GM21723 (cell line): ENCODE data around the gene SMU1.
"Not testable (repeated sequence)": the region's sequence is repeated elsewhere in the genome, so short reads cannot be mapped to it uniquely, and the experiment has no call there.

ENCODE experiments used
- ATAC-seq: cut with Tn5 transposase; IDR thresholded peaks from one replicate; pipeline ENCODE4 v1.9.1; 2021; ENCODE audit warnings: mild to moderate bottlenecking, moderate library complexity; ENCODE audit not compliant: unreplicated experiment

Gene SMU1

DNA sequence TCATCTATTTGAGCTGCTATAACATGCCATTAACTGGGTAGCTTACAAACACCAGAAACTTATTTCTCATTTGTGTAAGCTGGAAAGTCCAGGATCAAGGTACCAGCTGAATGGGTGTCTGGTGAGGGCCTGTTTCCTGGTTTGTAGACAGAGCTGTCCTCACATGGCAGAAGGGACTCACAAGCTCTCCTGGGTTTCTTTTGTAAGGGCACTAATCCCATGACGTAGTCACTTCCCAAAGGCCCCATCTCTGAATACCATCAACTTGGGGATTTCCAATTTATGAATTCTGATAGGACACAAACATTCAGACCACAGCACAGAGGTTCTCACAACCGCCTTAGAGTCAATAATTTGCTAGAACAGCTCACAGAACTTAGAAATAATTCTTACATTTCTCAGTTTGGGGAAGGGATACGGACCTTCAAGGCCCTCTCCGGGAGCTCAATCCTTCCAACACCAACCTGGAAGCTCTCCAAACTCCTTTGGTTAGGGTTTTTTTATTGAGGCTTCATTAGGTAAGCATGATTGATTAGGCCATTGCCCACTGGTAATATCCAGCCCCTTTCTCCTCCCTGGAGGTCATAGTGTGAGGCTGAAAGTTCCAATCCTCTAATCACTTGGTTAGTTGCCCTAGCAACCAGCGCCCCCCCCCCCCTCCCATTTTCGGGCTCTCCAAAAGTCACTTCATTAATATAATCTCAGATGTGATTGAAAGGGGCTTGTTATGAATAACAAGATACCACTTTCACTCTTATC is 59.0 kb downstream of the SMU1 start:
- ATAC-seq = no peak

DNA sequence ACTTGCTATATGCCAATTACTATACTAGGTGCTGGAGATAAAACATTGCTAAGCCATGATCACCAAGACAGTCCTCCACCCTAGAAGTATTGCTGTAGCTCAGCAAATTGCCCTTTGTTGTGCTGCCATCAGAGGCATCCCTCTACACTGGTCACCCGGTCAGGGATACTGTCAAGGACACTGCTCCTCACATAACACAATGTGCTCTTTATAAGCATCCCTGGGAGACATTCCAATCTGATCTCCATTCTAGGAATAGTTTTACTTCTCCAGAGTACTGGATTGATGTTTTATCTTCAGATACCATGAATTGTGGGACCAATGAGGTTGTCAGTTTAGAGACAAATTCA is 61.8 kb downstream of the SMU1 start:
- ATAC-seq = no peak

DNA sequence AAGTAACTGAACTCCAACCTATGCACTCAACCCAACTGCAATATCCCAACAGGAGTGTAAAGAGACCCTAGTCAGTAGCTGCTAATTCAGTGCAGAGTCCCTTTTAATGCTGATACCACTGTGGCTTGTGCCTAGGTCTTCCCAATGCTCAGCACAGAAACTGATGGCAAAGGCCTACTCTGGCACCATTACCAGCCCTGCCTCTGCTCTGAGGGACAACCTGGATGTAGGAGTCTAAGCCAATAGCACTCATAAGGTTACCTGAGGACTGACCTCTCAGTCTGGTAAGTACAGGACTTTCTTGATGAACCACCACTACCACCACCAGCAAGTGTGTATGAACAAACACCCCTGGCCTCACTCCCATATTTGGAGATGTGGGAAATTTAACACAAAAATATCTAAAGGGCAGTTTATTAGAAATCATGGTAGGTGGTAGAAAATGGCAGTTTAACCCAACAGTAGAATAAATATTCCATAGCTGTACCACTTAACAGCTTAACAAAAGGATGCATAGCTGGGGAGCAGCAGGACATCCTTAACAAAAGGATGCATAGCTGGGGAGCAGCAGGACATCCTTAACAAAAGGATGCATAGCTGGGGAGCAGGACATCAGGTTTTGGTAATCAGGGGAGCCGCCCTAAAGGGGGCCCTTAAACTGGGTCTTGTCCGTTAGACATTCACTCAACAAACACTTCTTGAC is 62.4 kb downstream of the SMU1 start:
- no peak for ATAC-seq

DNA sequence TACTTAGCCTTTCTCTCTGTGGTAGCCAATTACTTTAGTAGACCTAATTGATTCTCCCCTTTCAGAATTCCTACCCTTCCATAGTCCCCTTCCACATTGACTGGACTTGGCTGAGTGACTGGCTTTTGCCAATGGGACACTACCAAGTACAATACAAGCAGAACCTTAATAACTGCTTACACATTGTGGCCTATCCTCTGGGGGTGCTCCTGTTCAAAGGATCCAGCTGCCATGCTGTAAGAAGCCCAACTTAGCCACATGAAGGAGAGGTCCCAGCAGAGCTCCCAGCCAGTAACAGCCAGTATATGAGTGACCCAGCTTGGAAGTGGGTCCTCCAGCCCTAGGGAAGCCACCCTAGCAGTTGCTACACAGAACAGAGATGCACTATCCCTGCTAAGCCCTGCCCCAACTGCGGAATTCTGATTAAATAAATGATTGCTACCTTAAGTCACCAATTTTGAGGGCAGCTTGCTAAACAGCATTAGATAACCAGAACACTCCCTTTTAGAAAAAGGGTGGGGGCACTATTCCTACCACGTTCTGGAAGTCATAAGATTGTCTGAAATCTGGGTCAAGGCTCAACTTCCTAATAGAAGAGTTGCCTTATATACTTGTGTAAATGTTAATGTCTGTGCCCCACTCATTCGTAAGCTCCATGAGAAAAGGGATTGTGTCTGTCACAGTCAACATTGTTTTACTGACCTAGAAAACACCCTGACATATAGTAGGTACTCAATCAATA is 64.0 kb downstream of the SMU1 start:
- ATAC-seq = no peak

DNA sequence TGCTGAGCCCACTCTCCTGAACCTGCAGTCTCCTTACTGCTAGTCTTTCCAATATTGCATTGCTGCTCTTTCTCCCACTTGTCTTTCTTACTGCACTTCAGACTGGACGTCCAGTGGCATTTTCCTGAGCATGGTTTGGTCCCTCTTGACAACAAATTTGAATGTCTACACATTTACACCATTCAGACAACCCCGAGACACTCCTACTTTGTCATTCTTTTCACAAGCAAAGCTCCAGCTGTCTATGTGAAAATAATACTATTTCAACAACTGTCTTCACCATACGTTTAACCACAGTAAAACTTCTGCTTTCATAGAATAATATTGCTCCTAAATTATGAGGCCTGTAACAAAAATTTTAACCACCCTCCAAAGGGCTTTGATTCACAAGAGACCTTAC is 64.6 kb downstream of the SMU1 start:
- ATAC-seq = no peak

DNA sequence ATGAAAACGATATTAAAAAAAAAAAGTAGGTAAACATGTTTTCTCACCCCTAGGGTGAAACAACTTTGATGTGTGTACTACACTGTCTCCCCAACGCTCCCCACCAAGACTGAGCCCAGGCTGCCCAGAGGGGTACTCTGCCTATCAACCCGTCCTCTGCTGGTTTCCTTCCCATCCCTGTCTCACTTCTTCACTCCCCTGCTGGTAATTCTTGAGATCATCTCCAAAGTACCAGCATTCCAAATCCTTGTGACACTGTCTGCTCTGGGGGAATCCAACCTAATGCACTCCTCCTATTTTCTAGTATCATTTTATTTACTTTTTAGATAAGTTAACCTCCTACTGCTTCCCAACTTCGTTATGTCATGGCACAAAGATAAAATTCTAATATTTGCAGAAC is 68.7 kb downstream of the SMU1 start:
- ATAC-seq = no peak

DNA sequence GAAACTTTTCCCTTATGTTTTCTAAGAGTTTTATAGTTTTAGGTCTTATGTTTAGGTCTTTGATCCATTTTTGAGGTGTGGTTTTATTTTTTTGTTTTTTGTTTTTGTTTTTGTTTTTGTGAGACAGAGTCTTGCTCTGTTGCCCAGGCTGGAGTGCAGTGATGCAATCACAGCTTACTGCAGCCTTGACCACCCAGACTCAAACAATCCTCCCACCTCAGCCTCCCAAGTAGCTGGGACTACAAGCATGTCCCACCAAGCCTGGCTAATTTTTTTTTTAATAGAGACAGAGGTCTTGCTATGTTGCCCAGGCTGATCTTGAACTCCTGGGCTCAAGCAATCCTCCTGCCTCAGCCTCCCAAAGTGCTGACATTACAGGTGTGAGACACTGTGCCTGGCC is 71.1 kb downstream of the SMU1 start:
- ATAC-seq = not testable (repeated sequence)

DNA sequence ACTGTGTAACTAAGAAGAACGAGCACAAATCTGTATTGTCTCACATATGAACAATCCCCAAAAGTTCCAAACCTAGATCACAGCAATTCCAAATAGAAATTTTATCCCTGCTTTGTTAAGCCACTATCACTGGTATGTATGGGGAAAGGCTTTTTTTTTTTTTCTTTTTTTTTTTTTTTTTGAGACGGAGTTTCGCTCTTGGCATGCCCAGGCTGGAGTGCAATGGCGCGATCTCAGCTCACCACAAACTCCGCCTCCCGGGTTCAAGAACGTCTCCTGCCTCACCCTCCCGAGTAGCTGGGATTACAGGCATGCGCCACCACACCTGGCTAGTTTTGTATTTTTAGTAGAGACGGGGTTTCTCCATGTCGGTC is 75.8 kb downstream of the SMU1 start:
- ATAC-seq = peak; percentile 7

DNA sequence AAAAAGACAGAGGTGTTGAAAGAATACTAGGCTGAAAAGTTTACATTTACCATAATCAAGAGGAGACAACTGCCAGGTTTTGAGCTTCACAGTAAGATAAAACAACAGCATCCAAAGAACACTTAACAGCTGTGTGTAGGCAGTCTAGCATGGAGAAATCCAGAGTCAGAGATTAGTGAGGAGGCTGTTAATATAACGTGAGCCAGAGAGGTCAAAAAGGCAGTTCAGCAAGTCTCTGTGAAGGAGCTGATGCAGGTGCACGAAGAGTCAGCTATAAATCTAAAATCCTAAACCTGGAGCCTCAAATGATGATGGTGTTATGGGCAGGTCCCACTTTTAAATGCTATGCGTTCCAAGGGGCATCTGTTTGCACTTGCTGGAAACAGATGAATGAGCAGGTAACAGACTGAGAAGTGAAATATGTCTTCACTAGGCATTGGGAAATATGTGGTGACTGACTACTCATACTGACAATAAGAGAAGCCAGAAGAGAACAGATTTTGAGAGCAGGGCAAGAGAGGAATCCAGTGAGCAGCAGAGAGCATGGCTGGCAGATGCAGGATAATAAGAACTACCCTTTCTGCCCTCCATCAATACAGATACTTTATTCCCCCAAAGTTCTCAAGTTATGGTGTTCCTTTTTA is 83.8 kb downstream of the SMU1 start:
- ATAC-seq = no peak

DNA sequence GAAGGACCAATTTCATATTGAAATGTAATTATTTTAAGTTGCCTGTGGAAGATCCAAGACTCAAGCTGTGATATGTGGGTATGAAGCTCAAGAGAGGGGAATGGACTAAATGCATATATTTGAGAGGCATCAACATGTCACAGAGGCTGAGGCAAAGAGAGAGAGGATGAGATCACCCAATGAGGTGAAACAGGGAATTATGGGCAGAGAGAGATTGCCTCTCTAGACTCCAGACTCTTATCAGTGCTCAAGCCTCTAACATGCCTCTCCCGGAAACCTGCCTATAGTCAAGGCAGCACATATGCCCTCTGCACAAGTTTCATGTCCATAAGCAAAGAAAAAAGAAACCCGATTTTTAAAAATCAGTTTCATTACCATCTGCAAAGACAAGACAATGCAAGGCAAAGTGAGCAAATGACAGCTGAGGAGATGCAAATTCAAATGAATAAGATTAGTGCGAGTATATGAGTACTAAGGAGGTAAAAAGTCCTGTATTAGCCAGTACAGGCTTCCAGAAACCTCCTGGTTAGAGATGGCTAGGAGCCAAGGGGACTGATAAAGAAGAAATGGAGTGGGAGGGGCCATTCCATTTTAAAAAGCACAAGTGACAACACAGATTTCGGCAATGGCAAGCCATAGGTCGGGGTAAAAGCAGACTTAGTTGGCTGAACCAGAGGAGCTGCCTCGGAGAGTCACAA is 84.4 kb downstream of the SMU1 start:
- ATAC-seq = no peak
